CD4-positive, alpha-beta T cell treated with Interleukin-4 for 1 hour (primary cell): Measurements from ENCODE around the gene LCORL.
"Not testable (repeated sequence)": the region's sequence is repeated elsewhere in the genome, so short reads cannot be mapped to it uniquely, and the experiment has no call there.

ENCODE experiments used
- DNase-seq, 2 donors: peaks; one replicate each; pipeline ENCODE4 v3.0.0-alpha.2; 2020 to 2022

The LCORL gene

GRCh38 chr4:18021720-18022571 is at the start of gene LCORL:
Gene LCORL (minus strand): TSS chr4:18021755. CDS start chr4:18021751, 4 bp downstream.
- peak; percentile 92 for DNase-seq

GRCh38 chr4:18069810-18070209 is 48.3 kb upstream of the LCORL start:
- DNase-seq: no peak

- DNase-seq: no peak
These were observed 45.5 kb upstream of the LCORL start for GRCh38 chr4:18067031-18067430.

GRCh38 chr4:18063079-18063478 is 41.5 kb upstream of the LCORL start:
- no peak for DNase-seq

GRCh38 chr4:18057821-18058533 is 36.4 kb upstream of the LCORL start:
- peak in 1 of 2 donors; percentile 3 for DNase-seq

GRCh38 chr4:18056030-18056429 is 34.5 kb upstream of the LCORL start:
- DNase-seq: no peak

- no peak for DNase-seq
These were observed 30.6 kb upstream of the LCORL start for GRCh38 chr4:18052158-18052557.

GRCh38 chr4:18051281-18051680 is 29.7 kb upstream of the LCORL start:
- no peak for DNase-seq

- DNase-seq: no peak
These were observed 28.9 kb upstream of the LCORL start for GRCh38 chr4:18050448-18050847.

GRCh38 chr4:18049446-18049845 is 27.9 kb upstream of the LCORL start:
- DNase-seq: no peak

- no peak for DNase-seq
These were observed 21.2 kb upstream of the LCORL start for GRCh38 chr4:18042754-18043153.

GRCh38 chr4:18042012-18042411 is 20.5 kb upstream of the LCORL start:
- no peak for DNase-seq

- DNase-seq: no peak
These were observed 19.6 kb upstream of the LCORL start for GRCh38 chr4:18041114-18041513.

GRCh38 chr4:18039113-18039512 is 17.6 kb upstream of the LCORL start:
- DNase-seq: no peak

- not testable (repeated sequence) for DNase-seq
These were observed 14.8 kb upstream of the LCORL start for GRCh38 chr4:18036369-18036768.

- no peak for DNase-seq
These were observed 12.5 kb upstream of the LCORL start for GRCh38 chr4:18034099-18034498.

GRCh38 chr4:18033111-18034085 is 11.8 kb upstream of the LCORL start:
- DNase-seq: no peak

- DNase-seq: no peak
These were observed 3.7 kb upstream of the LCORL start for GRCh38 chr4:18025288-18025687.

GRCh38 chr4:18022572-18023050 is 1.1 kb upstream of the LCORL start:
- peak in 1 of 2 donors; percentile 10 for DNase-seq

- DNase-seq: no peak
These were observed 160 bp downstream of the LCORL start for GRCh38 chr4:18021470-18021719.

- peak; percentile 61 to 63 for DNase-seq
These were observed 685 bp downstream of the LCORL start for GRCh38 chr4:18020671-18021469.

GRCh38 chr4:18020145-18020670 is 1.3 kb downstream of the LCORL start:
- peak in 1 of 2 donors; percentile 23 for DNase-seq
